Suprapubic skin (tissue), 3 donors: ENCODE measurements around the gene POLR3G.

Experiments used
- POLR2A ChIP-seq, 2 donors: fragments of 450-650 bp; IDR thresholded peaks; one replicate each; pipeline ENCODE4 v1.6.1; 2017; ENCODE audit warnings: antibody characterized with exemption in 2 of 2, mild to moderate bottlenecking in 2 of 2, moderate library complexity in 2 of 2
- TF ChIP-seq, protein P1 (sequence below), 2 donors: fragments of 200-600 bp in 1 of 2; fragments of 450-650 bp in 1 of 2; sonication (generic) in 1 of 2; IDR thresholded peaks; one replicate each; pipeline ENCODE4 v1.5.1; 2016 to 2019; ENCODE audit warnings: antibody characterized with exemption in 2 of 2, mild to moderate bottlenecking in 1 of 2, moderate library complexity in 1 of 2

GRCh38 chr5:90550963-90551362 lies 76.3 kb downstream of the POLR3G start:
- TF ChIP-seq, protein P1, sequence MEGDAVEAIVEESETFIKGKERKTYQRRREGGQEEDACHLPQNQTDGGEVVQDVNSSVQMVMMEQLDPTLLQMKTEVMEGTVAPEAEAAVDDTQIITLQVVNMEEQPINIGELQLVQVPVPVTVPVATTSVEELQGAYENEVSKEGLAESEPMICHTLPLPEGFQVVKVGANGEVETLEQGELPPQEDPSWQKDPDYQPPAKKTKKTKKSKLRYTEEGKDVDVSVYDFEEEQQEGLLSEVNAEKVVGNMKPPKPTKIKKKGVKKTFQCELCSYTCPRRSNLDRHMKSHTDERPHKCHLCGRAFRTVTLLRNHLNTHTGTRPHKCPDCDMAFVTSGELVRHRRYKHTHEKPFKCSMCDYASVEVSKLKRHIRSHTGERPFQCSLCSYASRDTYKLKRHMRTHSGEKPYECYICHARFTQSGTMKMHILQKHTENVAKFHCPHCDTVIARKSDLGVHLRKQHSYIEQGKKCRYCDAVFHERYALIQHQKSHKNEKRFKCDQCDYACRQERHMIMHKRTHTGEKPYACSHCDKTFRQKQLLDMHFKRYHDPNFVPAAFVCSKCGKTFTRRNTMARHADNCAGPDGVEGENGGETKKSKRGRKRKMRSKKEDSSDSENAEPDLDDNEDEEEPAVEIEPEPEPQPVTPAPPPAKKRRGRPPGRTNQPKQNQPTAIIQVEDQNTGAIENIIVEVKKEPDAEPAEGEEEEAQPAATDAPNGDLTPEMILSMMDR (IDR thresholded peaks at IDR 0.05) = no peak
- no peak for TF ChIP-seq POLR2A (IDR thresholded peaks at IDR 0.05)
